Sigmoid colon (tissue), 4 donors: ENCODE results near the gene PDIA6.

ENCODE experiments used
- POLR2AphosphoS5 ChIP-seq, 4 donors: sonication (generic); formaldehyde crosslinking; IDR thresholded peaks; one replicate each; pipeline ENCODE4 v1.6.1; 2017; ENCODE audit warnings: antibody characterized with exemption in 4 of 4
- TF ChIP-seq, protein P1 (sequence below), 4 experiments: fragments of 450-650 bp in 3 of 4; fragments of 200-600 bp in 1 of 4; IDR thresholded peaks; one replicate each; pipeline ENCODE4 v1.5.1; 2016 to 2019; ENCODE audit warnings: antibody characterized with exemption in 4 of 4, mild to moderate bottlenecking in 3 of 4, moderate library complexity in 2 of 4

DNA sequence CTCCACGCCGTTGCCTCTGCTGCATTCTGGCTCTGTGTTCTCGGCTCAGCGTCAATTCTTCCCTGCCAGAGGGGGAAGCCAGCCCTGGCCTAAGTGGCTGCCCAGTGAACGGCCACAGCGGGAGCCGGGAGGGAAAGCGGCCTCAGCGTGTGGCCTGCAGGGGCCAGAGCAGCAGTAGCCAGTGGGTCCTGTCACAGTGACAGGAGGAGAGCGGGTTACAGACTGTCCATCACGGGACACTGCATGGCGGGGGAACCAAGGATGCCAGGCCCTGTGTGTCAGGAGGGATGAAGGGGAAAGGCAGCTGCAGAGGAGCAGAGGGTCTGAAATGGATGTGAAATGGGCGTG is 39.7 kb downstream of the PDIA6 start:
- TF ChIP-seq, protein P1, sequence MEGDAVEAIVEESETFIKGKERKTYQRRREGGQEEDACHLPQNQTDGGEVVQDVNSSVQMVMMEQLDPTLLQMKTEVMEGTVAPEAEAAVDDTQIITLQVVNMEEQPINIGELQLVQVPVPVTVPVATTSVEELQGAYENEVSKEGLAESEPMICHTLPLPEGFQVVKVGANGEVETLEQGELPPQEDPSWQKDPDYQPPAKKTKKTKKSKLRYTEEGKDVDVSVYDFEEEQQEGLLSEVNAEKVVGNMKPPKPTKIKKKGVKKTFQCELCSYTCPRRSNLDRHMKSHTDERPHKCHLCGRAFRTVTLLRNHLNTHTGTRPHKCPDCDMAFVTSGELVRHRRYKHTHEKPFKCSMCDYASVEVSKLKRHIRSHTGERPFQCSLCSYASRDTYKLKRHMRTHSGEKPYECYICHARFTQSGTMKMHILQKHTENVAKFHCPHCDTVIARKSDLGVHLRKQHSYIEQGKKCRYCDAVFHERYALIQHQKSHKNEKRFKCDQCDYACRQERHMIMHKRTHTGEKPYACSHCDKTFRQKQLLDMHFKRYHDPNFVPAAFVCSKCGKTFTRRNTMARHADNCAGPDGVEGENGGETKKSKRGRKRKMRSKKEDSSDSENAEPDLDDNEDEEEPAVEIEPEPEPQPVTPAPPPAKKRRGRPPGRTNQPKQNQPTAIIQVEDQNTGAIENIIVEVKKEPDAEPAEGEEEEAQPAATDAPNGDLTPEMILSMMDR (IDR thresholded peaks at IDR 0.05): no peak
- no peak for TF ChIP-seq POLR2AphosphoS5 (IDR thresholded peaks at IDR 0.05)
